UCSD-AML1 (cell line): Measurements from ENCODE around the gene SEPTIN8.
"Not testable (repeated sequence)": the region's sequence is repeated elsewhere in the genome, so short reads cannot be mapped to it uniquely, and the experiment has no call there.

Source experiments
- DNase-seq: peaks from one replicate; lab custom pipeline; 2025; ENCODE audit not compliant: unreplicated experiment; lab: John Stamatoyannopoulos, UW

SEPTIN8 gene

GRCh38 chr5:132812781-132813598 lies 36.0 kb upstream of the SEPTIN8 start, which contains the start of gene SOWAHA:
TSS of gene SOWAHA (plus strand) at chr5:132813302. CDS start at chr5:132813622, 320 bp downstream.
- DNase-seq, result no peak

- no peak for DNase-seq
Observed at GRCh38 chr5:132812123-132812765, 35.2 kb upstream of the SEPTIN8 start.

DNA sequence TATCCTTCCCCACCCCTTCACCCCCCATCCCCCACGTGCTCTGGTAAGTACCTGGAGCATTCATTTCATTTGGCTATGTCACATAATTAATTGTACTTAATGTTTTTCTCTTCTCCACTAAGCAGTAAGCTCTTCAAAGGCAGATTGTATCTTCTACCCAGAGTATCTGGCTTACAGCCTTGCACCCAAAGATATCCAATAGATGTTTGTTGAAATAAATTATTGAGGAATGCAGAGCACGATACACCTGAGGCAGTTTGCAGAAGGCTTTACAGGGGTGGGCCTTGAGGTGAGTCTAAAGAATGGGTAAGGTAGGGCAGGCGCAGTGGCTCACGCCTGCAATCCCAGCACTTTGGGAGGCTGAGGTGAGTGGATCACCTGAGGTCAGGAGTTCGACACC lies 33.6 kb upstream of the SEPTIN8 start:
- no peak for DNase-seq

- no peak for DNase-seq
Observed at GRCh38 chr5:132808866-132809265, 31.8 kb upstream of the SEPTIN8 start.

DNA sequence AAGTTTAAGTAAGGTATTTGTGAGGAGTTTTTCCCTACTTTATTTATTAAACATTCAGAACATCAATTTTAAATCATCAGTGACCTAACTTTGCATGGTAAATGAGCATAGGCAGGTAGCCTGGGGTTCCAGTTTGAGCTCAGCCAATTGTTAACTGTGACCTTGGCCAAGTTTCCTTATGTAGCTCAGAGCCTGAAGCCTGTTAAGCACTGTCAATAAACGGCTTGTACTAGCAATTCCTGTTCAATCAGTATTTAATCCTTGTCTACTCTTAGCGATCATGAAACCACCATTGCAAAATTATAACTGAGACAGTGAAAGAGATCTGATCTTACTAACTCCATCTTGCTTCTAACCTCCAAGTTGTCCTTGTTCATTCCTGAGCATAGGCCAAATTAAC lies 31.4 kb upstream of the SEPTIN8 start:
- no peak for DNase-seq

GRCh38 chr5:132807163-132807838 lies 30.3 kb upstream of the SEPTIN8 start:
- no peak for DNase-seq

DNA sequence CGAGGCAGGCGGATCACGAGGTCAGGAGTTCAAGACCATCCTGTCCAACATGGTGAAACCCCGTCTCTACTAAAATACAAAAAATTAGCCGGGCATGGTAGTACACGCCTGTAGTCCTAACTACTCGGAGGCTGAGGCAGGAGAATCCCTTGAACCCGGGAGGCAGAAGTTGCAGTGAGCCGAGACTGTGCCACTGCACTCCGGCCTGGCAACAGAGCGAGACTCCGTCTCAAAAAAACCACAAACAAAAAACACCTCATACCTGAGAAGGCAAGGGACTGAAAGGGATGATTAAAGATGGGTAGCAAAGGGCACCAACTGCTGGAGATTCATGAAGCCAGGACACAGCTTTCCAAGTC lies 29.7 kb upstream of the SEPTIN8 start:
- not testable (repeated sequence) for DNase-seq

DNA sequence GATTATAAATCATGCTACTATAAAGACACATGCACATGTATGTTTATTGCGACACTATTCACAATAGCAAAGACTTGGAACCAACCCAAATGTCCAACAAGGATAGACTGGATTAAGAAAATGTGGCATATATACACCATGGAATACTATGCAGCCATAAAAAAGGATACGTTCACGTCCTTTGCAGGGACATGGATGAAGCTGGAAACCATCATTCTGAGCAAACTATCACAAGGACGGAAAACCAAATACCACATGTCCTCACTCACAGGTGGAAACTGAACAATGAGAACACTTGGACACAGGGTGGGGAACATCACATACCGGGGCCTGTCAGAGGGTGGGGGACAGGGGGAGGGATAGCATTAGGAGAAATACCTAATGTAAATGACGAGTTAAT lies 28.8 kb upstream of the SEPTIN8 start:
- DNase-seq, result not testable (repeated sequence)

DNA sequence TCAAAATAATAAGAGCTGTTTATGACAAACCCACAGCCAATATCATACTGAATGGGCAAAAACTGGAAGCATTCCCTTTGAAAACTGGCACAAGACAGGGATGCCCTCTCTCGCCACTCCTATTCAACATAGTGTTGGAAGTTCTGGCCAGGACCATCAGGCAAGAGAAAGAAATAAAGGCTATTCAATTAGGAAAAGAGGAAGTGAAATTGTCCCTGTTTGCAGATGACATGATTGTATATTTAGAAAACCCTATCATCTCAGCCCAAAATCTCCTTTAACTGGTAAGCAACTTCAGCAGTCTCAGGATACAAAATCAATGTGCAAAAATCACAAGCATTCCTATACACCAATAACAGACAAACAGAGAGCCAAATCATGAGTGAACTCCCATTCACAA lies 27.2 kb upstream of the SEPTIN8 start:
- DNase-seq, result not testable (repeated sequence)

DNA sequence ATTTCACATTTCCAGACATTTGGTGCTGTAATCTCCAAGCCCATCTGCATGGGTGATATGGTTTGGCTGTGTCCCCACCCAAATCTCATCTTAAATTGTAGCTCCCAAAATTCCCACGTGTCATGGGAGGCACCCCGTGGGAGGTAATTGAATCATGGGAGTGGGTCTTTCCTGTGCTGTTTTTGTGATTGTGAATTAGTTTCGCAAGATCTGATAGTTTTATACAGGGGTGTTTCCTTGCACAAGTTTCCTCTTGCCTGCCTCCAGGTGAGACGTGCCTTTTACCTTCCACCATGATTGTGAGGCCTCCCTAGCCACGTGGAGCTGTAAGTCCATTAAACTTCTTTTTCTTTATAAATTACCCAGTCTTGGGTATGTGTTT lies 25.6 kb upstream of the SEPTIN8 start:
- not testable (repeated sequence) for DNase-seq

DNA sequence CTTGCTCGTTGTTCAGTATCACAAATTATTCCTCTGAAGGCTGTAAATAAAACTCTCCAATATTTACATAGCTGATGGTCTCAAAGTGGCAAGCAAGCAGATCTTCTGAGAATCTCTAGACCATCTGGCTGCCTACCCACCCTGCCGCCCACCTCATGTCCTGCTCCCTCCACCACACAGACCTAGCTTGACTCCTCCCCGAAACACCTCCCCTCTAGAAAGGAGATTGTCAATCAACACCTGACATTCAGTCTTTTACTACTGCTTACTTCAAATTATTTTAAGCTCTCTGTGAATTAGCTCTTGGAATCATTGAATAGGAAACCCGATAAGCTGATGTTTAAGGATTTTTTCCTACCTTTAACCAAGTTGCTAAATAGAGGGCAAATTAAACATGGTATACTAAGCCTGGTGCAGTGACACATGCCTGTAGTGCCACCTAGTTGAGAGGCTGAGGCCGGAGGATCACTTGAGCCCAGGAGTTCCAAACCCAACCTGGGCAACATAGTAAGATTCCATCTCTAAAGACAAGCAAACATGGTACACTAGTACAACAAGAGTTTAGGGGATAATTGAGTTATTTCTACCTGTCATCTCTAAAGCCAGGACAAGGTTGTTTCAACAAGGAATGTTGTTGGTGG lies 25.1 kb upstream of the SEPTIN8 start:
- no peak for DNase-seq

DNA sequence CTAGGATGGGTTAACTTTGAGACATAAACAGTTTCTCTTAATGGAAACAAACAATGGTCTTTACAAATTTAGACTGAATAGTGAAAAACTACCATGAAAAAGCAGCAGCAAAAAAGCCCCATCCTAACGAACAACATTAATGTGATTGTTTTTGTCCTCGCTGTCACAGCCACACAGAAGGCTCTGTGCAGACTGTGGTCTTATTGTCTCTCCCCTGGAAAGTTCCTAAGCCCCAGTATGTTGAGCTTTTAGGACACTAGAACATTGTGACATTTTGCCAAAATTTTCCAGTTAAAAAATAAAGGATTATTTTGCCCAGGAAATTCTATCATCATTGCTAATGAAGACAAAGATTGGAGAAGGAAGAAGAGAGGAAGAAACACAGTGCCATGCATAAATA lies 23.5 kb upstream of the SEPTIN8 start:
- DNase-seq, result no peak

GRCh38 chr5:132799392-132799791 lies 22.4 kb upstream of the SEPTIN8 start:
- DNase-seq, result no peak

DNA sequence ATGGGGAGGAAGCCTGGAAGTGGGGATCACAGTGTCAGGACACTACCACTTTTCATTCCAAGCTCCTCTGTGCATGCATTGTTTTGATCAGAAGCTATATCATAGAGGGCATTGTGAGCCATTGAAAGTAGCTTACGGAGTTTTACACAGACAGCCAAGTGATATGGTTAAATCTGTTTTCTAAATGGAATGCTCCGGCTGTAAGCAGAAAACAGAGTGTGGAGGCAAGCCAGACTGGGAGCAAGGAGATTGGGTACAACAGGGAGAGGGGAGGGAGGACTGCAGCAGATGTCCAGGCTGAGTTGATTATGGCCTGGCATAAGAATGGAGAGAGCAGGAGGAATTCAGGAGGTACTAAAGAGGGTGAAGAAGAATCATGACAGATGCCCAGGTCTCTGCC lies 20.6 kb upstream of the SEPTIN8 start:
- no peak for DNase-seq

GRCh38 chr5:132791026-132791425 lies 14.0 kb upstream of the SEPTIN8 start:
- no peak for DNase-seq

DNA sequence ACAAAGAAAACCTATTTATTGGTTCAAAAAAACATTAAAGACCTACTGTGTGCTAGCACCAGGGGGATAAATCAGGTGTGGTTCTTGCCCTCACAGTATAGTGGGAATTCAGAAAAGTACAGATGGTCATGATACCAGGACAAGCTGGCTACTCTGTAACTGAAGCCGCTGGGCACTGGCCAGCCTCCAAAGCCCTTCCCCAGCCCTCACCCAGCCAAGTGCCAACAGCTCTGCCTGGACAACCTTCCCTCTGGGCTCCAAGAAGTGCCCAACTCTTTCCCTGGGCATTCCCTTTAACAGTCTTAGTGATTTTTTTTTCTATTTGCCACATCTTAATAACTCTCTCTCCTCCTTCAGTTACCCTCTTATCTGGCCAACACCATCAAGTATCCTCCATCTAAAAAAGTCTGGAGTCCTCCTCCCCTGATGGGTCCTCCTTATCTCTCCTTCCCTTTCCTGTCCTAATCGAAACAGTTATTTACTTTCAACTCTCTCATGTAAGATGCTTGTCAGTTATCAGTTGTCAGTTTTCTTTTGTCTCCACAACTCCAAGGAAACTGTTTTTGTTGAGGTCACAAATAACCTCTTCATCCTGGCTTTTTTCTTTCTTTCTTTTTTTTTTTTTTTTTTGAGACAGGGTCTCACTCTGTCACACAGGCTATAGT lies 13.3 kb upstream of the SEPTIN8 start:
- no peak for DNase-seq

GRCh38 chr5:132788990-132789886 lies 12.2 kb upstream of the SEPTIN8 start:
- no peak for DNase-seq

- DNase-seq, result no peak
Observed at GRCh38 chr5:132788508-132788907, 11.5 kb upstream of the SEPTIN8 start.

GRCh38 chr5:132787076-132787475 lies 10.0 kb upstream of the SEPTIN8 start:
- DNase-seq, result no peak

- DNase-seq, result no peak
Observed at GRCh38 chr5:132785864-132786263, 8.8 kb upstream of the SEPTIN8 start.
